Smooth muscle cell (in vitro differentiated cells): Measurements from ENCODE around the gene EPS8L2. TPM values are rescaled to one million over a fixed set of nuclear protein-coding genes. Genes with fewer than 3 reads are reported as not detected.

ENCODE experiments used
- DNase-seq: peaks from one replicate; lab custom pipeline; 2025; ENCODE audit not compliant: unreplicated experiment; lab: John Stamatoyannopoulos, UW
- H2AFZ ChIP-seq: fragments of 200-600 bp; sonication (generic); 2 replicates; pipeline ENCODE4 v1.6.0; 2016; ENCODE audit warnings: antibody characterized with exemption, low read depth, mild to moderate bottlenecking
- H3F3A ChIP-seq: fragments of 200-600 bp; sonication (generic); 2 replicates; pipeline ENCODE4 v1.6.0; 2017; ENCODE audit warnings: antibody characterized with exemption, low read depth
- H3K27ac ChIP-seq: fragments of 200-600 bp; sonication (generic); 2 replicates; pipeline ENCODE4 v1.5.1; 2016; ENCODE audit warnings: low read depth, mild to moderate bottlenecking
- H3K27me3 ChIP-seq: fragments of 200-600 bp; sonication (generic); 2 replicates; pipeline ENCODE4 v1.6.1; 2016; ENCODE audit warnings: low read depth, mild to moderate bottlenecking
- H3K36me3 ChIP-seq: fragments of 200-600 bp; sonication (generic); 2 replicates; pipeline ENCODE4 v1.5.1; 2016; ENCODE audit warnings: low read depth
- H3K4me1 ChIP-seq: fragments of 200-600 bp; sonication (generic); 2 replicates; pipeline ENCODE4 v1.5.1; 2016; ENCODE audit warnings: low read depth
- H3K4me2 ChIP-seq: fragments of 200-600 bp; sonication (generic); 2 replicates; pipeline ENCODE4 v1.6.0; 2016; ENCODE audit warnings: mild to moderate bottlenecking
- H3K4me3 ChIP-seq: fragments of 200-600 bp; sonication (generic); 2 replicates; pipeline ENCODE4 v1.5.1; 2016; ENCODE audit warnings: mild to moderate bottlenecking
- H3K79me2 ChIP-seq: fragments of 200-600 bp; sonication (generic); 2 replicates; pipeline ENCODE4 v1.6.0; 2016; ENCODE audit warnings: low read depth, mild to moderate bottlenecking
- H3K9ac ChIP-seq: fragments of 200-600 bp; sonication (generic); 2 replicates; pipeline ENCODE4 v1.6.0; 2016; ENCODE audit warnings: low read depth
- H3K9me3 ChIP-seq: fragments of 200-600 bp; sonication (generic); replicated peaks from 2 replicates; pipeline ENCODE4 v1.5.1; 2016; ENCODE audit warnings: low read depth
- H4K20me1 ChIP-seq: fragments of 200-600 bp; sonication (generic); 2 replicates; pipeline ENCODE4 v1.6.0; 2016; ENCODE audit warnings: low read depth
- CTCF ChIP-seq: fragments of 200-600 bp; sonication (generic); IDR thresholded peaks from 2 replicates; pipeline ENCODE4 v1.5.1; 2017; ENCODE audit warnings: borderline replicate concordance, mild to moderate bottlenecking, antibody characterized with exemption; ENCODE audit not compliant: insufficient read depth, poor library complexity, severe bottlenecking
- WGBS: methylation state at CpG from one replicate; pipeline ENCODE4 v1.1.7; 2016; ENCODE audit warnings: low lambda C conversion rate; 5-methylcytosine and 5-hydroxymethylcytosine counted together
- polyA plus RNA-seq: library from polyadenylated mRNA; unstranded; fragments of >200 nt; fragmentation: Nextera tagmentation; extraction: Ambion mirVana; gene quantifications from 2 replicates; pipeline ENCODE4 v1.2.1, GENCODE V29; 2016
- total RNA-seq: library from RNA; depleted of rRNA; stranded (reverse); fragments of >200 nt; gene quantifications from 2 replicates; pipeline ENCODE4 v1.2.3, GENCODE V29; 2014

EPS8L2 gene
- total and polyA plus RNA-seq, 2 experiments from 2014 or later: 37.7 to 47.9 TPM

DNA sequence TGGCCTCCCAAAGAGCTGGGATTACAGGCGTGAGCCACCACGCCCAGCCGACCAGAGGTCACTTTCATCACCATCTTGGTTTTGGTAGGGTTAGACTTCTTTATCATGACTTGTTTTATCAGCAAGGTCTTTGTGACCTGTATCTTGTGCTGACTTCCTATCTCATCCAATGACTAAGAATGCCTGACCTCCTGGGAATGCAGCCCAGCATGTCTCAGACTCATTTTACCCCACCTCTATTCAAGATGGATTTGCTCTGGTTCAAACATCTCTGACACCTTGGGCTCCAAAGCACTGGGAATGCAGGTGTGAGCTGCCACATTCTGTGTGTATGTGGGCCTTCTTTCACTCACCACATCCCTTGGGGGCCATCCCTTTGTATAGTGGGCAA lies 36.1 kb downstream of the EPS8L2 start:
- TF ChIP-seq CTCF: no peak
- DNase-seq: no peak
- Histone ChIP-seq H3K9me3 (no peaks in the 10 kb centered on the region), H3F3A (no peaks in the 10 kb centered on the region), H4K20me1 (no peaks in the 10 kb centered on the region), H3K27ac (no peak overlapping the region), H3K4me2 (no peak overlapping the region), H3K27me3 (no peaks in the 10 kb centered on the region), H3K36me3 (no peaks in the 10 kb centered on the region), H3K4me1 (no peaks in the 10 kb centered on the region), H3K79me2 (no peaks in the 10 kb centered on the region), H2AFZ (no peak overlapping the region), H3K4me3 (no peak overlapping the region), H3K9ac (no peak overlapping the region)
- 93% methylated on average over 3 of the region's 3 CpGs for WGBS

DNA sequence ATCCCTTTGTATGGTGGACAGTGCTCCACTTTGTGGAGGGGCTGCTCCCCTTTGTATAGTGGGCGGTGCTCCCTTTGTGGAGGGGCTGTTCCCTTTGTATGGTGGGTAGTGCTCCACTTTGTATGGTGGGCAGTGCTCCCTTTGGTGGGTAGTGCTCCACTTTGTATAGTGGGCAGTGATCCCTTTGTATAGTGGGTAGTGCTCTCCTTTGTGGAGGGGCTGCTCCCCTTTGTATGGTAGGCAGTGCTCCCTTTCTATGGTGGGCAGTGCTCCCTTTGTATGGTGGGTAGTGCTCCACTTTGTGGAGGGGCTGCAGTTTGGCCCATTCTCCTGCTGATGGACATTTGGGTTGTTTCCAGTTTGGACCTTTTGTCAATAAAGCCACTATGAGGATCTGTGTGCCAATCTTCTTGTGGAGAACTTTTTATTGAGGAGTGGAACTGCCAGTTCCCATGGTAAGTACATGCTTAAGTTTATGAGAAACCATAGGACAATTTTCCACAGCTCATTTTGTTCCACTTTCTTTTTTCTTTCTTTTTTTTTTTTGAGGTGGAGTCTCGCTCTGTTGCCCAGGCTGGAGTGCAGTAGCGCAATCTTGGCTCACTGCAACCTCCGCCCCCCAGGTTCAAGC lies 36.7 kb downstream of the EPS8L2 start:
- Histone ChIP-seq H3F3A (no peaks in the 10 kb centered on the region), H3K9me3 (no peaks in the 10 kb centered on the region), H3K27ac (no peak overlapping the region), H3K4me2 (no peak overlapping the region), H3K36me3 (no peaks in the 10 kb centered on the region), H4K20me1 (no peaks in the 10 kb centered on the region), H3K9ac (no peak overlapping the region), H2AFZ (no peak overlapping the region), H3K27me3 (no peaks in the 10 kb centered on the region), H3K4me3 (no peak overlapping the region), H3K4me1 (no peaks in the 10 kb centered on the region), H3K79me2 (peaks cover 4% of the 10 kb centered on the region)
- DNase-seq: no peak
- WGBS: 93% methylated on average over 4 of the region's 4 CpGs
- no peak for TF ChIP-seq CTCF

- DNase-seq: no peak
- TF ChIP-seq CTCF: no peak
- Histone ChIP-seq H3K4me2 (no peak overlapping the region), H3K4me1 (peaks cover 13% of the 10 kb centered on the region), H3K9me3 (no peaks in the 10 kb centered on the region), H3K36me3 (no peaks in the 10 kb centered on the region), H3K4me3 (no peak overlapping the region), H3K27me3 (no peaks in the 10 kb centered on the region), H3F3A (peaks cover 3% of the 10 kb centered on the region), H2AFZ (no peak overlapping the region), H3K27ac (no peak overlapping the region), H3K79me2 (peaks cover 32% of the 10 kb centered on the region), H4K20me1 (peaks cover 24% of the 10 kb centered on the region), H3K9ac (no peak overlapping the region)
- 88% methylated on average over 1 of the region's 1 CpG for WGBS
Measured at GRCh38 chr11:745428-745827, 39.4 kb downstream of the EPS8L2 start.
